Astrocyte of the cerebellum (primary cell): ENCODE results near the gene SPOCK1.

Source experiments
- DNase-seq: peaks from one replicate; pipeline ENCODE4 v3.0.0-alpha.2; 2011; ENCODE audit warnings: low read depth
- H3K4me3 ChIP-seq: 2 replicates; pipeline ENCODE4 v1.5.1; 2011; ENCODE audit warnings: mild to moderate bottlenecking, low read depth, low read length, moderate library complexity
- CTCF ChIP-seq: IDR thresholded peaks from 2 replicates; pipeline ENCODE4 v1.5.1; 2012; ENCODE audit warnings: low read length, low read depth, moderate library complexity, mild to moderate bottlenecking; ENCODE audit errors: missing control alignments
- in situ Hi-C: cut with HindIII; loops from 2 replicates; pipeline ENCODE4 v1.10.0; 2017; ENCODE audit warnings: low sequenced_read_pairs

The SPOCK1 gene

GRCh38 chr5:137070521-137070920, 428.6 kb downstream of the SPOCK1 start:
- no peak for DNase-seq
- in situ Hi-C loops, result no loop called here
- no peak for TF ChIP-seq CTCF
- H3K4me3 ChIP-seq, result no peak overlapping the region

- DNase-seq, result no peak
- in situ Hi-C loops, result no loop called here
- no peak for TF ChIP-seq CTCF
- H3K4me3 ChIP-seq, result no peak overlapping the region
Measured at GRCh38 chr5:137069358-137069757, 429.8 kb downstream of the SPOCK1 start.

GRCh38 chr5:137061382-137061781, 437.7 kb downstream of the SPOCK1 start:
- no peak for TF ChIP-seq CTCF
- no peak for DNase-seq
- no peak overlapping the region for H3K4me3 ChIP-seq
- in situ Hi-C loops, result no loop called here

- no peak for TF ChIP-seq CTCF
- DNase-seq, result no peak
- no peak overlapping the region for H3K4me3 ChIP-seq
- in situ Hi-C loops, result no loop called here
Measured at GRCh38 chr5:137058089-137058488, 441.0 kb downstream of the SPOCK1 start.

- TF ChIP-seq CTCF, result no peak
- in situ Hi-C loops, result no loop called here
- H3K4me3 ChIP-seq, result no peak overlapping the region
- no peak for DNase-seq
Measured at GRCh38 chr5:137056676-137057075, 442.4 kb downstream of the SPOCK1 start.

GRCh38 chr5:137055271-137055872, 443.8 kb downstream of the SPOCK1 start:
- in situ Hi-C loops, result no loop called here
- no peak for TF ChIP-seq CTCF
- no peak overlapping the region for H3K4me3 ChIP-seq
- DNase-seq, result no peak
